GM23338 (cell line): ENCODE results near the gene MSRB1. TPM values are rescaled to one million over a fixed set of nuclear protein-coding genes. Genes with fewer than 3 reads are reported as not detected.

ENCODE experiments used
- ATAC-seq: fragments of 200-7000 bp; cut with Tn5 transposase; 3 replicates; pipeline ENCODE4 v1.9.1; 2020
- DNase-seq: peaks from one replicate; pipeline ENCODE4 v3.0.0-alpha.2; 2015; ENCODE audit warnings: low spot score
- H2AFZ ChIP-seq: fragments of 200-600 bp; sonication (generic); 2 replicates; pipeline ENCODE4 v1.8.0; 2016; ENCODE audit warnings: antibody characterized with exemption, mild to moderate bottlenecking, moderate library complexity
- H3F3A ChIP-seq: fragments of 200-600 bp; sonication (generic); replicated peaks from 2 replicates; pipeline ENCODE4 v1.8.0; 2017; ENCODE audit warnings: antibody characterized with exemption, mixed run types, low read depth
- H3K27ac ChIP-seq: fragments of 200-600 bp; sonication (generic); 2 replicates; pipeline ENCODE4 v1.6.1; 2016; ENCODE audit warnings: low read depth
- H3K27me3 ChIP-seq: fragments of 200-600 bp; sonication (generic); 2 replicates; pipeline ENCODE4 v1.8.0; 2016; ENCODE audit warnings: mild to moderate bottlenecking, mixed run types, moderate library complexity; ENCODE audit not compliant: insufficient read depth
- H3K36me3 ChIP-seq: fragments of 200-600 bp; sonication (generic); 2 replicates; pipeline ENCODE4 v1.8.0; 2016; ENCODE audit warnings: mild to moderate bottlenecking; ENCODE audit not compliant: insufficient read depth
- H3K4me1 ChIP-seq: fragments of 200-600 bp; sonication (generic); 2 replicates; pipeline ENCODE4 v1.8.0; 2016; ENCODE audit warnings: mild to moderate bottlenecking, moderate library complexity; ENCODE audit not compliant: insufficient read depth
- H3K4me2 ChIP-seq: fragments of 200-600 bp; sonication (generic); 2 replicates; pipeline ENCODE4 v1.7.1; 2017; ENCODE audit warnings: mixed run types
- H3K4me3 ChIP-seq: fragments of 200-600 bp; sonication (generic); 2 replicates; pipeline ENCODE4 v1.6.1; 2016; ENCODE audit warnings: mixed run types
- H3K79me2 ChIP-seq: fragments of 200-600 bp; sonication (generic); replicated peaks from 2 replicates; pipeline ENCODE4 v1.8.0; 2017; ENCODE audit warnings: mild to moderate bottlenecking; ENCODE audit not compliant: insufficient read depth
- H3K9me2 ChIP-seq: fragments of 200-600 bp; sonication (generic); 2 replicates; pipeline ENCODE4 v1.8.0; 2017; ENCODE audit not compliant: insufficient read depth
- H4K20me1 ChIP-seq: fragments of 200-600 bp; sonication (generic); replicated peaks from 2 replicates; pipeline ENCODE4 v1.8.0; 2017; ENCODE audit warnings: mild to moderate bottlenecking; ENCODE audit not compliant: insufficient read depth
- H3K27ac Mint-ChIP-seq: 2 replicates; pipeline ENCODE4 v1.8.0; 2020; ENCODE audit warnings: inconsistent platforms, mild to moderate bottlenecking, moderate library complexity, mixed read lengths
- H3K27me3 Mint-ChIP-seq: 3 replicates; pipeline ENCODE4 v1.8.0; 2022; ENCODE audit warnings: low read depth, mild to moderate bottlenecking, moderate library complexity, mixed read lengths, inconsistent platforms; ENCODE audit not compliant: insufficient read depth, poor library complexity
- H3K36me3 Mint-ChIP-seq: 3 replicates; pipeline ENCODE4 v1.8.0; 2021; ENCODE audit warnings: low read depth, mild to moderate bottlenecking, inconsistent platforms, moderate library complexity, mixed read lengths
- H3K4me1 Mint-ChIP-seq: 3 replicates; pipeline ENCODE4 v1.8.0; 2020; ENCODE audit warnings: mild to moderate bottlenecking, inconsistent platforms, mixed read lengths
- H3K4me3 Mint-ChIP-seq: 3 replicates; pipeline ENCODE4 v1.8.0; 2021; ENCODE audit warnings: moderate library complexity, mild to moderate bottlenecking, inconsistent platforms, mixed read lengths
- H3K9me3 Mint-ChIP-seq: 3 replicates; pipeline ENCODE4 v1.8.0; 2020; ENCODE audit warnings: moderate library complexity, mild to moderate bottlenecking, inconsistent platforms, mixed read lengths
- CREB1 ChIP-seq: fragments of 250-450 bp; sonication (Bioruptor Pico); IDR thresholded peaks from 2 replicates; pipeline ENCODE4 v1.5.0; 2020; ENCODE audit warnings: low read depth, mild to moderate bottlenecking, moderate library complexity
- EZH2 ChIP-seq: fragments of 200-600 bp; sonication (generic); IDR thresholded peaks from one replicate; pipeline ENCODE4 v1.8.0; 2017; ENCODE audit warnings: antibody characterized with exemption, mild to moderate bottlenecking, low read depth; ENCODE audit not compliant: unreplicated experiment
- EZH2phosphoT487 ChIP-seq: fragments of 200-600 bp; sonication (generic); IDR thresholded peaks from one replicate; pipeline ENCODE4 v1.8.1; 2018; ENCODE audit warnings: antibody characterized with exemption; ENCODE audit not compliant: unreplicated experiment
- JUNB ChIP-seq: IDR thresholded peaks from one replicate; pipeline ENCODE4 v1.6.1; 2016; ENCODE audit warnings: antibody characterized with exemption; ENCODE audit not compliant: unreplicated experiment
- NANOG ChIP-seq: IDR thresholded peaks from 2 replicates; pipeline ENCODE4 v1.6.1; 2016; ENCODE audit warnings: antibody characterized with exemption, borderline replicate concordance
- POLR2AphosphoS5 ChIP-seq: IDR thresholded peaks from 2 replicates; pipeline ENCODE4 v1.6.1; 2016; ENCODE audit warnings: antibody characterized with exemption, low read depth
- STAT1 ChIP-seq: IDR thresholded peaks from one replicate; pipeline ENCODE4 v1.6.1; 2016; ENCODE audit warnings: antibody characterized with exemption; ENCODE audit not compliant: unreplicated experiment
- ZNF114 ChIP-seq: fragments of 250-450 bp; sonication (Bioruptor Pico); IDR thresholded peaks from 2 replicates; pipeline ENCODE4 v1.5.0; 2020; ENCODE audit warnings: mild to moderate bottlenecking, moderate library complexity
- ZNF331 ChIP-seq: fragments of 250-450 bp; sonication (Bioruptor Pico); IDR thresholded peaks from 2 replicates; pipeline ENCODE4 v1.5.0; 2020; ENCODE audit warnings: low read depth, mild to moderate bottlenecking, moderate library complexity
- polyA plus RNA-seq: library from polyadenylated mRNA; unstranded; fragments of >200 nt; fragmentation: Nextera tagmentation; extraction: Ambion mirVana; gene quantifications from 2 replicates; pipeline ENCODE4 v1.2.1, GENCODE V29; 2016
- total RNA-seq: library from RNA; depleted of rRNA; stranded (reverse); fragments of >200 nt; shearing (Covaris generic); gene quantifications from 2 replicates; pipeline ENCODE4 v1.2.3, GENCODE V29; 2014
- TF ChIP-seq, protein P1 (sequence below): fragments of 250-450 bp; sonication (Bioruptor Pico); IDR thresholded peaks from 2 replicates; pipeline ENCODE4 v1.5.0; 2020; ENCODE audit warnings: mild to moderate bottlenecking, moderate library complexity
- TF ChIP-seq, protein P2 (sequence below): IDR thresholded peaks from 2 replicates; pipeline ENCODE4 v1.6.1; 2016; ENCODE audit warnings: antibody characterized with exemption
- TF ChIP-seq, protein P3 (sequence below), 2 experiments: fragments of 200-600 bp in 1 of 2; sonication (generic) in 1 of 2; conservative IDR thresholded peaks; 2 replicates each; pipeline versions ENCODE4 v1.5.1 to v1.6.1; 2016 to 2017; ENCODE audit warnings: antibody characterized with exemption in 2 of 2, low read depth in 2 of 2, mild to moderate bottlenecking in 2 of 2, moderate library complexity in 1 of 2
- TF ChIP-seq, protein P4 (sequence below): IDR thresholded peaks from one replicate; pipeline ENCODE4 v1.6.1; 2018; ENCODE audit warnings: antibody characterized with exemption; ENCODE audit not compliant: unreplicated experiment

Gene MSRB1
- total and polyA plus RNA-seq, 2 experiments from 2014 or later = 30.4 to 31.3 TPM

DNA sequence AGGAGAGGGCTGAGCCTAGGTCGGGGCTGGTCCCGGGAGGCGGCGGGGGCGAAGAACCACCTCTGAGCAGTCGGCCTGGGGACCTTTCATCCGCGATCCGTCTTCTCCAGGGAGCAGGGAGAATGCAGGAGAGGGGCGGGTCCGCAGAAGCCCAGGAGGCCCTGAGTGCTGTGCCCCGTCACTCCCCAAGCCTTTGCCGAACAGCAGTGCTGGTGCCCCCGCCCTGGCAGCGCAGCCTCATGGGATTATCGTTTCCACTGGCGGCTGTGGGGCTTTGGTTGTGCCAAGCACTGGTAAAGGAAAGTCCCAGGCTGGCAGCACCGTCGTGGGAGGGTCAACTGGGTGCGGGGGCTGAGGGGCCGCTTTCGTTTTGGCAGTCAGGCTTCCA lies 29.5 kb upstream of the MSRB1 start:
- TF ChIP-seq NANOG = no peak
- TF ChIP-seq EZH2phosphoT487 = no peak
- no peak for TF ChIP-seq POLR2AphosphoS5
- TF ChIP-seq ZNF114 = no peak
- TF ChIP-seq ZNF331 (CRISPR knock-in tag) = no peak
- TF ChIP-seq, protein P1, sequence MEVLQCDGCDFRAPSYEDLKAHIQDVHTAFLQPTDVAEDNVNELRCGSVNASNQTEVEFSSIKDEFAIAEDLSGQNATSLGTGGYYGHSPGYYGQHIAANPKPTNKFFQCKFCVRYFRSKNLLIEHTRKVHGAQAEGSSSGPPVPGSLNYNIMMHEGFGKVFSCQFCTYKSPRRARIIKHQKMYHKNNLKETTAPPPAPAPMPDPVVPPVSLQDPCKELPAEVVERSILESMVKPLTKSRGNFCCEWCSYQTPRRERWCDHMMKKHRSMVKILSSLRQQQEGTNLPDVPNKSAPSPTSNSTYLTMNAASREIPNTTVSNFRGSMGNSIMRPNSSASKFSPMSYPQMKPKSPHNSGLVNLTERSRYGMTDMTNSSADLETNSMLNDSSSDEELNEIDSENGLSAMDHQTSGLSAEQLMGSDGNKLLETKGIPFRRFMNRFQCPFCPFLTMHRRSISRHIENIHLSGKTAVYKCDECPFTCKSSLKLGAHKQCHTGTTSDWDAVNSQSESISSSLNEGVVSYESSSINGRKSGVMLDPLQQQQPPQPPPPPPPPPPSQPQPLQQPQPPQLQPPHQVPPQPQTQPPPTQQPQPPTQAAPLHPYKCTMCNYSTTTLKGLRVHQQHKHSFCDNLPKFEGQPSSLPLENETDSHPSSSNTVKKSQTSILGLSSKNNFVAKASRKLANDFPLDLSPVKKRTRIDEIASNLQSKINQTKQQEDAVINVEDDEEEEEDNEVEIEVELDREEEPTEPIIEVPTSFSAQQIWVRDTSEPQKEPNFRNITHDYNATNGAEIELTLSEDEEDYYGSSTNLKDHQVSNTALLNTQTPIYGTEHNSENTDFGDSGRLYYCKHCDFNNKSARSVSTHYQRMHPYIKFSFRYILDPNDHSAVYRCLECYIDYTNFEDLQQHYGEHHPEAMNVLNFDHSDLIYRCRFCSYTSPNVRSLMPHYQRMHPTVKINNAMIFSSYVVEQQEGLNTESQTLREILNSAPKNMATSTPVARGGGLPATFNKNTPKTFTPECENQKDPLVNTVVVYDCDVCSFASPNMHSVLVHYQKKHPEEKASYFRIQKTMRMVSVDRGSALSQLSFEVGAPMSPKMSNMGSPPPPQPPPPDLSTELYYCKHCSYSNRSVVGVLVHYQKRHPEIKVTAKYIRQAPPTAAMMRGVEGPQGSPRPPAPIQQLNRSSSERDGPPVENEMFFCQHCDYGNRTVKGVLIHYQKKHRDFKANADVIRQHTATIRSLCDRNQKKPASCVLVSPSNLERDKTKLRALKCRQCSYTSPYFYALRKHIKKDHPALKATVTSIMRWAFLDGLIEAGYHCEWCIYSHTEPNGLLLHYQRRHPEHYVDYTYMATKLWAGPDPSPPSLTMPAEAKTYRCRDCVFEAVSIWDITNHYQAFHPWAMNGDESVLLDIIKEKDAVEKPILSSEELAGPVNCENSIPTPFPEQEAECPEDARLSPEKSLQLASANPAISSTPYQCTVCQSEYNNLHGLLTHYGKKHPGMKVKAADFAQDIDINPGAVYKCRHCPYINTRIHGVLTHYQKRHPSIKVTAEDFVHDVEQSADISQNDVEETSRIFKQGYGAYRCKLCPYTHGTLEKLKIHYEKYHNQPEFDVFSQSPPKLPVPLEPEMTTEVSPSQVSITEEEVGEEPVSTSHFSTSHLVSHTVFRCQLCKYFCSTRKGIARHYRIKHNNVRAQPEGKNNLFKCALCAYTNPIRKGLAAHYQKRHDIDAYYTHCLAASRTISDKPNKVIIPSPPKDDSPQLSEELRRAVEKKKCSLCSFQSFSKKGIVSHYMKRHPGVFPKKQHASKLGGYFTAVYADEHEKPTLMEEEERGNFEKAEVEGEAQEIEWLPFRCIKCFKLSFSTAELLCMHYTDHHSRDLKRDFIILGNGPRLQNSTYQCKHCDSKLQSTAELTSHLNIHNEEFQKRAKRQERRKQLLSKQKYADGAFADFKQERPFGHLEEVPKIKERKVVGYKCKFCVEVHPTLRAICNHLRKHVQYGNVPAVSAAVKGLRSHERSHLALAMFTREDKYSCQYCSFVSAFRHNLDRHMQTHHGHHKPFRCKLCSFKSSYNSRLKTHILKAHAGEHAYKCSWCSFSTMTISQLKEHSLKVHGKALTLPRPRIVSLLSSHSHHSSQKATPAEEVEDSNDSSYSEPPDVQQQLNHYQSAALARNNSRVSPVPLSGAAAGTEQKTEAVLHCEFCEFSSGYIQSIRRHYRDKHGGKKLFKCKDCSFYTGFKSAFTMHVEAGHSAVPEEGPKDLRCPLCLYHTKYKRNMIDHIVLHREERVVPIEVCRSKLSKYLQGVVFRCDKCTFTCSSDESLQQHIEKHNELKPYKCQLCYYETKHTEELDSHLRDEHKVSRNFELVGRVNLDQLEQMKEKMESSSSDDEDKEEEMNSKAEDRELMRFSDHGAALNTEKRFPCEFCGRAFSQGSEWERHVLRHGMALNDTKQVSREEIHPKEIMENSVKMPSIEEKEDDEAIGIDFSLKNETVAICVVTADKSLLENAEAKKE (CRISPR knock-in tag) = no peak
- TF ChIP-seq, protein P2, sequence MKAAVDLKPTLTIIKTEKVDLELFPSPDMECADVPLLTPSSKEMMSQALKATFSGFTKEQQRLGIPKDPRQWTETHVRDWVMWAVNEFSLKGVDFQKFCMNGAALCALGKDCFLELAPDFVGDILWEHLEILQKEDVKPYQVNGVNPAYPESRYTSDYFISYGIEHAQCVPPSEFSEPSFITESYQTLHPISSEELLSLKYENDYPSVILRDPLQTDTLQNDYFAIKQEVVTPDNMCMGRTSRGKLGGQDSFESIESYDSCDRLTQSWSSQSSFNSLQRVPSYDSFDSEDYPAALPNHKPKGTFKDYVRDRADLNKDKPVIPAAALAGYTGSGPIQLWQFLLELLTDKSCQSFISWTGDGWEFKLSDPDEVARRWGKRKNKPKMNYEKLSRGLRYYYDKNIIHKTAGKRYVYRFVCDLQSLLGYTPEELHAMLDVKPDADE = no peak
- TF ChIP-seq, protein P3, sequence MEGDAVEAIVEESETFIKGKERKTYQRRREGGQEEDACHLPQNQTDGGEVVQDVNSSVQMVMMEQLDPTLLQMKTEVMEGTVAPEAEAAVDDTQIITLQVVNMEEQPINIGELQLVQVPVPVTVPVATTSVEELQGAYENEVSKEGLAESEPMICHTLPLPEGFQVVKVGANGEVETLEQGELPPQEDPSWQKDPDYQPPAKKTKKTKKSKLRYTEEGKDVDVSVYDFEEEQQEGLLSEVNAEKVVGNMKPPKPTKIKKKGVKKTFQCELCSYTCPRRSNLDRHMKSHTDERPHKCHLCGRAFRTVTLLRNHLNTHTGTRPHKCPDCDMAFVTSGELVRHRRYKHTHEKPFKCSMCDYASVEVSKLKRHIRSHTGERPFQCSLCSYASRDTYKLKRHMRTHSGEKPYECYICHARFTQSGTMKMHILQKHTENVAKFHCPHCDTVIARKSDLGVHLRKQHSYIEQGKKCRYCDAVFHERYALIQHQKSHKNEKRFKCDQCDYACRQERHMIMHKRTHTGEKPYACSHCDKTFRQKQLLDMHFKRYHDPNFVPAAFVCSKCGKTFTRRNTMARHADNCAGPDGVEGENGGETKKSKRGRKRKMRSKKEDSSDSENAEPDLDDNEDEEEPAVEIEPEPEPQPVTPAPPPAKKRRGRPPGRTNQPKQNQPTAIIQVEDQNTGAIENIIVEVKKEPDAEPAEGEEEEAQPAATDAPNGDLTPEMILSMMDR (conservative IDR thresholded peaks at IDR 0.05; ENCODE audit: low read depth in 2 of 2) = no peak
- TF ChIP-seq, protein P4, sequence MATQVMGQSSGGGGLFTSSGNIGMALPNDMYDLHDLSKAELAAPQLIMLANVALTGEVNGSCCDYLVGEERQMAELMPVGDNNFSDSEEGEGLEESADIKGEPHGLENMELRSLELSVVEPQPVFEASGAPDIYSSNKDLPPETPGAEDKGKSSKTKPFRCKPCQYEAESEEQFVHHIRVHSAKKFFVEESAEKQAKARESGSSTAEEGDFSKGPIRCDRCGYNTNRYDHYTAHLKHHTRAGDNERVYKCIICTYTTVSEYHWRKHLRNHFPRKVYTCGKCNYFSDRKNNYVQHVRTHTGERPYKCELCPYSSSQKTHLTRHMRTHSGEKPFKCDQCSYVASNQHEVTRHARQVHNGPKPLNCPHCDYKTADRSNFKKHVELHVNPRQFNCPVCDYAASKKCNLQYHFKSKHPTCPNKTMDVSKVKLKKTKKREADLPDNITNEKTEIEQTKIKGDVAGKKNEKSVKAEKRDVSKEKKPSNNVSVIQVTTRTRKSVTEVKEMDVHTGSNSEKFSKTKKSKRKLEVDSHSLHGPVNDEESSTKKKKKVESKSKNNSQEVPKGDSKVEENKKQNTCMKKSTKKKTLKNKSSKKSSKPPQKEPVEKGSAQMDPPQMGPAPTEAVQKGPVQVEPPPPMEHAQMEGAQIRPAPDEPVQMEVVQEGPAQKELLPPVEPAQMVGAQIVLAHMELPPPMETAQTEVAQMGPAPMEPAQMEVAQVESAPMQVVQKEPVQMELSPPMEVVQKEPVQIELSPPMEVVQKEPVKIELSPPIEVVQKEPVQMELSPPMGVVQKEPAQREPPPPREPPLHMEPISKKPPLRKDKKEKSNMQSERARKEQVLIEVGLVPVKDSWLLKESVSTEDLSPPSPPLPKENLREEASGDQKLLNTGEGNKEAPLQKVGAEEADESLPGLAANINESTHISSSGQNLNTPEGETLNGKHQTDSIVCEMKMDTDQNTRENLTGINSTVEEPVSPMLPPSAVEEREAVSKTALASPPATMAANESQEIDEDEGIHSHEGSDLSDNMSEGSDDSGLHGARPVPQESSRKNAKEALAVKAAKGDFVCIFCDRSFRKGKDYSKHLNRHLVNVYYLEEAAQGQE = no peak
- no peak for TF ChIP-seq STAT1
- TF ChIP-seq EZH2 = no peak
- no peak for TF ChIP-seq CREB1
- no peak for TF ChIP-seq JUNB
- H4K20me1 ChIP-seq = no peaks in the 10 kb centered on the region; the same call in none of the 2 replicates
- Mint-ChIP-seq H3K4me1 (peaks cover 12% of the 10 kb centered on the region), H3K9me3 (peaks cover 3% of the 10 kb centered on the region; the same call in 1 of the 3 replicates), H3K27ac (peak overlapping the region; percentile 95), H3K27me3 (peaks cover 19% of the 10 kb centered on the region), H3K36me3 (peaks cover 16% of the 10 kb centered on the region), H3K4me3 (peak overlapping the region; percentile 99)
- DNase-seq (peak; percentile 56), ATAC-seq (peak; percentile 42)
- peak overlapping the region; percentile 81 for H3K4me2 ChIP-seq
- H3K4me1 ChIP-seq = peaks cover 14% of the 10 kb centered on the region; the same call in 1 of the 2 replicates
- no peaks in the 10 kb centered on the region for H3K9me2 ChIP-seq
- peaks cover 21% of the 10 kb centered on the region for H3K79me2 ChIP-seq
- H3K27me3 ChIP-seq = no peaks in the 10 kb centered on the region
- H3K36me3 ChIP-seq = no peaks in the 10 kb centered on the region
- H2AFZ ChIP-seq = no peak overlapping the region
- H3K4me3 ChIP-seq = peak overlapping the region; percentile 96
- no peak overlapping the region for H3K27ac ChIP-seq
- no peaks in the 10 kb centered on the region for H3F3A ChIP-seq
